ENCODE data around the gene ENTHD1.

DNA sequence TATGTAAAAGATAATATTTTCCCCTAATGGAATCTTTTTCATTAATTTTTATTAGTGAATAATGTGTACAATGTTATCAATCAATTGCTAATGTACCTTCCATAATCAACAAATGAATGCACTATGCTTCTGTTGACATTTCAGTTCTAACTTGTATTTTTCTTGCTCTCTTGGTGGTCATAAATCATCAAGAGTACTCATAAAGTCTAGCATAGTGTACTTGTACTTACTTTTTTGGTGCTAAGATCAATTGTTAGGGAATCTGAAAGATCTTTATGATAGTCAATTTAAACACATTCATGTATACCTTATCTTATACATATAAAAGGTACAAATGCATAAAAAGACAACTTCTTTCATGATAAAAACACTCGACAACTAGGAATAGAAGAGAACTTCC lies 10.5 kb downstream of the ENTHD1 start:
- TF ChIP-seq, protein P1, sequence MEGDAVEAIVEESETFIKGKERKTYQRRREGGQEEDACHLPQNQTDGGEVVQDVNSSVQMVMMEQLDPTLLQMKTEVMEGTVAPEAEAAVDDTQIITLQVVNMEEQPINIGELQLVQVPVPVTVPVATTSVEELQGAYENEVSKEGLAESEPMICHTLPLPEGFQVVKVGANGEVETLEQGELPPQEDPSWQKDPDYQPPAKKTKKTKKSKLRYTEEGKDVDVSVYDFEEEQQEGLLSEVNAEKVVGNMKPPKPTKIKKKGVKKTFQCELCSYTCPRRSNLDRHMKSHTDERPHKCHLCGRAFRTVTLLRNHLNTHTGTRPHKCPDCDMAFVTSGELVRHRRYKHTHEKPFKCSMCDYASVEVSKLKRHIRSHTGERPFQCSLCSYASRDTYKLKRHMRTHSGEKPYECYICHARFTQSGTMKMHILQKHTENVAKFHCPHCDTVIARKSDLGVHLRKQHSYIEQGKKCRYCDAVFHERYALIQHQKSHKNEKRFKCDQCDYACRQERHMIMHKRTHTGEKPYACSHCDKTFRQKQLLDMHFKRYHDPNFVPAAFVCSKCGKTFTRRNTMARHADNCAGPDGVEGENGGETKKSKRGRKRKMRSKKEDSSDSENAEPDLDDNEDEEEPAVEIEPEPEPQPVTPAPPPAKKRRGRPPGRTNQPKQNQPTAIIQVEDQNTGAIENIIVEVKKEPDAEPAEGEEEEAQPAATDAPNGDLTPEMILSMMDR (IDR thresholded peaks at IDR 0.05; ENCODE audit: low read length), result no peak
- TF ChIP-seq EZH2 (IDR thresholded peaks at IDR 0.05; ENCODE audit: borderline replicate concordance, low read length), result no peak
